ENCODE data around the gene INTS3. TPM values are rescaled to one million over a fixed set of nuclear protein-coding genes. Genes with fewer than 3 reads are reported as not detected.
"Not testable (repeated sequence)": the region's sequence is repeated elsewhere in the genome, so short reads cannot be mapped to it uniquely, and the experiment has no call there.

Gene INTS3
- total RNA-seq, 2 donors from 2014 or later: 58.2 to 64.9 TPM

- Mint-ChIP-seq H3K9me3 (no peaks in the 10 kb centered on the region), H3K36me3 (no peaks in the 10 kb centered on the region), H3K27ac (no peak overlapping the region)
- no peak for ATAC-seq
- no peak for DNase-seq (ENCODE audit: low spot score in 2 of 2)
These were observed 51.1 kb downstream of the INTS3 start for GRCh38 chr1:153778824-153779519.

GRCh38 chr1:153779781-153780541, 52.1 kb downstream of the INTS3 start:
- Mint-ChIP-seq H3K9me3 (no peaks in the 10 kb centered on the region), H3K36me3 (no peaks in the 10 kb centered on the region), H3K27ac (no peak overlapping the region)
- DNase-seq (ENCODE audit: low spot score in 2 of 2) (no peak), ATAC-seq (no peak)

- no peaks in the 10 kb centered on the region for H3K36me3 Mint-ChIP-seq
- H3K27ac Mint-ChIP-seq: no peak overlapping the region
- H3K9me3 Mint-ChIP-seq: no peaks in the 10 kb centered on the region
- DNase-seq (ENCODE audit: low spot score in 2 of 2) (no peak), ATAC-seq (no peak)
These were observed 52.7 kb downstream of the INTS3 start for GRCh38 chr1:153780551-153780950.

- peak overlapping the region; percentile 14 to 95 for H3K27ac Mint-ChIP-seq
- H3K36me3 Mint-ChIP-seq; ATAC-seq; DNase-seq (ENCODE audit: low spot score in 2 of 2); H3K9me3 Mint-ChIP-seq: not testable (repeated sequence)
These were observed 54.8 kb downstream of the INTS3 start for GRCh38 chr1:153782648-153783047.

GRCh38 chr1:153783233-153784190, 55.7 kb downstream of the INTS3 start:
- ATAC-seq (peak; percentile 96 to 97), DNase-seq (ENCODE audit: low spot score in 2 of 2) (peak; percentile 93)
- no peaks in the 10 kb centered on the region for H3K36me3 Mint-ChIP-seq
- H3K27ac Mint-ChIP-seq: peak overlapping the region; percentile 93 to 95
- no peaks in the 10 kb centered on the region for H3K9me3 Mint-ChIP-seq

GRCh38 chr1:153786038-153786790, 58.4 kb downstream of the INTS3 start:
- Mint-ChIP-seq H3K9me3 (no peaks in the 10 kb centered on the region), H3K36me3 (no peaks in the 10 kb centered on the region), H3K27ac (no peak overlapping the region)
- DNase-seq (ENCODE audit: low spot score in 2 of 2): no peak
- ATAC-seq: no peak

GRCh38 chr1:153789478-153790034, 61.7 kb downstream of the INTS3 start:
- DNase-seq (ENCODE audit: low spot score in 2 of 2) (no peak), ATAC-seq (no peak)
- Mint-ChIP-seq H3K9me3 (no peaks in the 10 kb centered on the region), H3K36me3 (no peaks in the 10 kb centered on the region), H3K27ac (peak overlapping the region in 1 of 2 donors; percentile 78)

- no peak for DNase-seq (ENCODE audit: low spot score in 2 of 2)
- H3K9me3 Mint-ChIP-seq: no peaks in the 10 kb centered on the region
- peak overlapping the region; percentile 50 to 78 for H3K27ac Mint-ChIP-seq
- H3K36me3 Mint-ChIP-seq: no peaks in the 10 kb centered on the region
- ATAC-seq: no peak
These were observed 62.6 kb downstream of the INTS3 start for GRCh38 chr1:153790313-153790965.

- H3K27ac Mint-ChIP-seq: peak overlapping the region; percentile 3 to 78
- ATAC-seq: peak; percentile 80 to 91
- H3K9me3 Mint-ChIP-seq: no peaks in the 10 kb centered on the region
- no peak for DNase-seq (ENCODE audit: low spot score in 2 of 2)
- H3K36me3 Mint-ChIP-seq: no peaks in the 10 kb centered on the region
These were observed 63.3 kb downstream of the INTS3 start for GRCh38 chr1:153790966-153791647.

GRCh38 chr1:153791648-153792253, 63.9 kb downstream of the INTS3 start:
- peak in 1 of 2 donors; percentile 48 for DNase-seq (ENCODE audit: low spot score in 2 of 2)
- Mint-ChIP-seq H3K36me3 (no peaks in the 10 kb centered on the region), H3K27ac (peak overlapping the region in 1 of 2 donors; percentile 78), H3K9me3 (no peaks in the 10 kb centered on the region)
- ATAC-seq: peak; percentile 18 to 65

- no peak for DNase-seq (ENCODE audit: low spot score in 2 of 2)
- H3K27ac Mint-ChIP-seq: no peak overlapping the region
- no peaks in the 10 kb centered on the region for H3K36me3 Mint-ChIP-seq
- ATAC-seq: no peak
- no peaks in the 10 kb centered on the region for H3K9me3 Mint-ChIP-seq
These were observed 64.8 kb downstream of the INTS3 start for GRCh38 chr1:153792631-153793041.

- no peaks in the 10 kb centered on the region for H3K36me3 Mint-ChIP-seq
- DNase-seq (ENCODE audit: low spot score in 2 of 2): no peak
- H3K9me3 Mint-ChIP-seq: no peaks in the 10 kb centered on the region
- no peak overlapping the region for H3K27ac Mint-ChIP-seq
- ATAC-seq: no peak
These were observed 65.6 kb downstream of the INTS3 start for GRCh38 chr1:153793261-153793972.

- Mint-ChIP-seq H3K27ac (no peak overlapping the region), H3K36me3 (no peaks in the 10 kb centered on the region), H3K9me3 (no peaks in the 10 kb centered on the region)
- no peak for DNase-seq (ENCODE audit: low spot score in 2 of 2)
- no peak for ATAC-seq
These were observed 66.2 kb downstream of the INTS3 start for GRCh38 chr1:153793973-153794615.
